Endometrium (tissue), 2 donors: ENCODE measurements around the gene SAMMSON.

ENCODE experiments used
- FAIRE-seq: peaks from 2 replicates; lab custom pipeline; 2012; peaks lifted over from hg19 to GRCh38; lab: Jason Lieb, UNC
- donor health status: control.
- donor health status: control.

The SAMMSON gene

GRCh38 chr3:69999140-70000027, at the start of gene SAMMSON:
TSS of gene SAMMSON (plus strand) at chr3:69999733.
- no peak for FAIRE-seq

DNA sequence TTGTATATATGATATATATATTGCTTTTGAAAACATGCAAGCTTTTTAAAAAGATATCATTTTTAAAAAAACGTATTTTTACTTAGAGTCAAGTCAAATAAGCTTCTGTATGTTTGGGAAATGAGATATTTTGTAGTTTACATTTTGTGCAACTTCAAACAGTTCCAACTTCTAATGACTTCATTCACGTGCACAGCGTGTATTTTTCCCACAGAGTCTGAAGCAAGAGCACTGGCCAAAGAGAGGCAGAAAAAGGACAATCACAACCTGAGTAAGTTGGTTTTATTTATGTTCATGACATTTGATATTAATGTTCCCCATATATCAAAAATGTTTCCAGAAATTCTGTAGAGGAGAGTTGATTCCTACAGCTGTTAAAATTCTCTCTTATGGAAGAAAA, 47.9 kb upstream of the SAMMSON start:
- FAIRE-seq: no peak

- FAIRE-seq: no peak
Observed at GRCh38 chr3:69959581-69959980, 40.0 kb upstream of the SAMMSON start.

DNA sequence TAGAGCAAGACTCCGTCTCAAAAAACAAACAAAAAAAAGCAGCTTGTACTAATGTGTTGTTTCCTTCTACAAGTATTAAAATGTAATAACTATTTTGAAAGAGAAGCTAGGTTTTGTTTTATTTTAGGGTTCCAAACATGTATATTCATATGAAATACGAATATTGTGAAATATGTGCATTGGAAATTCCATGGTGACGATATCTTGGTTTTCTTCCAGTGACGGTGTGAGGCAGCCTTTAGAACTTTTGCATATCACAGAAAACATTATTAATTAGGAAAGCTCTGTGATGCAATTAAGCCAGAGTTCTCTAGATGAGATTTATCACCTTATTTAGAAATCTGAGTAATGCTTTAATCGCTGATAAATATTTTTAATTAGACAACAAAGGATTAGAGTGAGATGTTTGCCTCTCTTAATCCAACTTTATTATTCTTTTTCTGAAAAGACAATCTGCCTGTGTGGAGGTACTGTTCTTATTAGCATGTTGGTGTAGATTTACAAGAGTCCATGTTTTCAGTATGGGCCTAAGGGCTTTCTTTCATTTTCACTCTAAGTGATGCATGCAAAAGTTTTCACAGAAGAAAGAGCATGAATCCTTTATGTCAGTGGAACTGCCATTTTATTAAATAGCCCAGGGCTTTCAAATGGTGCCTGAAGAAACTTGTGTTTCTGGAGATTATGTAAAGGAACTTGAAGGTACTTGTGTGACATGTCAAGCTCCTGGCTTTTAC, 37.7 kb upstream of the SAMMSON start:
- no peak for FAIRE-seq

DNA sequence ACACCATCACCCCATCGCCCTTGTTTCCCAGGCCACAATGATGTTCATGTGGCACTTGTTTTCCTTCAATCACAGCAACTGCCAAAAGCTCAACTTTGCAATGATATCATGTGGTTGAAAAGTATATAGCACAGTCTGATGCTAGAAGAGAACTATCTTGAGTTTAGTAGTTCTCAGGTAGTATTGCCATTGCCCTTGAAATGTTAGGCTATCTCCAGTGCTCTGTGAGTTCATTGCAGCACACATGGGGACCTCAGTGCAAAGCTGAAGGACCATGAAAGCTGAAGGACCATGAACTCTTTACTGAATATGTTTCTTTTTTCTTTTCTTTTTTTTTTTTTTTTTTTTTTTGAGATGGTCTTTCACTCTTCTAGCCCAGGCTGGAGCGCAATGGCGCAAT, 35.9 kb upstream of the SAMMSON start:
- no peak for FAIRE-seq

DNA sequence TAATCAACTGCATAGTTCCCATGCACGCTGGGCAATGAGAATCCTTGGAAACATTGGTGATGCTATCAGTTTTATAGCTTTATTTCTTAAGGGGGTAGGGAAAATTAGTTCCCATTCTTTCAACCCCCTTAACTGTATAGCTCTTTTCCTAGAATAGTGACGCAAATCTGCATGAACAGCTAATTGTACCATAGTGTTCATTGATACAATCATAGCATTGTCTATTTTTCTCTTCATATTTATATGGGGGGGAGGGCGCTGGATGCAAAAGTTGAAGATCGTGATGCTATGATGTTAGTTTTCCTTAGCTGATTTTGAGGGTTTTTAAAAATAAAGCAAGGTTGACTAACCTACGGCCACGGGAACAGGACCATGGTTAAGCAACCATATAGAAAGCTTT, 32.4 kb upstream of the SAMMSON start:
- no peak for FAIRE-seq

GRCh38 chr3:69970827-69971226, 28.7 kb upstream of the SAMMSON start:
- FAIRE-seq: no peak

- FAIRE-seq: no peak
Observed at GRCh38 chr3:69972672-69973071, 26.9 kb upstream of the SAMMSON start.

DNA sequence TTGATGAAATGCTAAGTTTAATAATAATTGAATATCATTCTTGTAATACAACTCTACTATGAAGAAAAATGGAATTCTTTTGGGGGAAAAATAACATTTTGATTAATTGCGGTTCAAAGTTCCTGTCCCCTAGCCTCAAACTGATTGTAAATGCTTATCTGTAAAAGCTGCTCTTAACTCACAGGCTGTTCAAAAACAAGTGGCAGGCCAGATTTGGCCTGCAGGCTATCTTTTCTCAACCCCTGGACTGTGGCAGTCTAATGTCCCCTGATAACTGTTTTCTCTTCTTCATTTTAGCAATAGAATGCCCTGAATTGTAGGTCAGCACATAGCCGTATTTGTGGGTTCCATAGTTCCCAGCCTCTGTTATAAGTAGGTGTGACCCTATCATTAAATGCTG, 23.5 kb upstream of the SAMMSON start:
- FAIRE-seq: no peak

DNA sequence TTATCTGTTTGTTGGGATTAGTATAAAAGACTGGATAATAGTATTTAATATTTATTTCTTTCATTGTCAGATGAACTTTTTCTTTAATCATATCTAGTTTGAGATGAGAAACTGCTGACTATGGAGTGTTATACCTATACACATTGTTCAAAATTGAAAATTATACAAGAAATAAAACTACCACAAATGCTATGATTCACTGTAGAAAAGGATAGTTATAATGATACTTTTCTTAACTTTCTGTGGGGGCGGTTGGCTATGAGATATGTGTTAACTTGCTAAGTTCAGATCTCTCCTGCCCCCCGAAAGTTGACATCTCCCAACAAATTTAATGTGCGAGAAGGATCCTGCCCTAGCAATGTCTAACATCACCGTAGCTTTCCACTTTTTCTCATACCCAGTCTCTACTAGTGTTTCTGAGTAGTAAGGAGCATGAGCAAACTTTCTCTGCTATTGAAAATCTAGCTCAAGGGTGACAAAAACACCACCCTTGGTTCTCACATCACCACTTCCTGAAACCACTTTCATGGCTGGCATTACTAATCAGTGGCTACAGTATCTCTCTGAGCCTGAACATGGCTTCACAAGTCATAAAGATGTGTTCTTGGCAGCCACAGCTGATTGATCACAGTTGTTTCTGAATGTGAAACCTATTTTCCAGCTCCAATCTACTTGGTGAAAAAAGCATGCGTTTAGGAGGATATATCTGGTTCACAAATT, 15.8 kb upstream of the SAMMSON start:
- no peak for FAIRE-seq

- no peak for FAIRE-seq
Observed at GRCh38 chr3:69985266-69985665, 14.3 kb upstream of the SAMMSON start.

- no peak for FAIRE-seq
Observed at GRCh38 chr3:69986419-69986818, 13.1 kb upstream of the SAMMSON start.

GRCh38 chr3:69987833-69988232, 11.7 kb upstream of the SAMMSON start:
- FAIRE-seq: no peak

- no peak for FAIRE-seq
Observed at GRCh38 chr3:69993757-69994156, 5.8 kb upstream of the SAMMSON start.

DNA sequence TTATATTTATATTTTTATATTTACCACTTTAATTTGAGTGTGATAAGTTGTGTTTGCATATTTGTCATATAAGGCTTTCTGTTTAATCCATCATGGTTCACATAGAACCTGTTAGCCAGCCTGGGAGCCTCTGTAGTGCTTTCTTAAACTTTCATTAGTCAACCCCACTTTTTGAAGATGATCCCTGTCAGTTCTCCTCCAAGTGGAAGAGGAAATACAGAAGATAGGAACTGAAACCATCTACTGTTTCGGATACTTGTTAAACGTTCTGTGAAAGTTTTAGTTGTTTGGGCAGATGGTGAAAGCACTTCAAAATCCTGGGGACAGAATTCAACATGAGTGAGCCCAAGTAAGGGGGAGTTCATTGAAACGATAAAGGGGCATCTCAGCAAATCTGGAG, 4.6 kb upstream of the SAMMSON start:
- FAIRE-seq: no peak

GRCh38 chr3:69997631-69998307, 1.8 kb upstream of the SAMMSON start:
- FAIRE-seq: no peak

- no peak for FAIRE-seq
Observed at GRCh38 chr3:69998759-69999139, 784 bp upstream of the SAMMSON start.

GRCh38 chr3:70000028-70000410, 486 bp downstream of the SAMMSON start:
- FAIRE-seq: no peak

- FAIRE-seq: no peak
Observed at GRCh38 chr3:70000563-70001081, 1.1 kb downstream of the SAMMSON start.

- FAIRE-seq: no peak
Observed at GRCh38 chr3:70003119-70003518, 3.6 kb downstream of the SAMMSON start.

DNA sequence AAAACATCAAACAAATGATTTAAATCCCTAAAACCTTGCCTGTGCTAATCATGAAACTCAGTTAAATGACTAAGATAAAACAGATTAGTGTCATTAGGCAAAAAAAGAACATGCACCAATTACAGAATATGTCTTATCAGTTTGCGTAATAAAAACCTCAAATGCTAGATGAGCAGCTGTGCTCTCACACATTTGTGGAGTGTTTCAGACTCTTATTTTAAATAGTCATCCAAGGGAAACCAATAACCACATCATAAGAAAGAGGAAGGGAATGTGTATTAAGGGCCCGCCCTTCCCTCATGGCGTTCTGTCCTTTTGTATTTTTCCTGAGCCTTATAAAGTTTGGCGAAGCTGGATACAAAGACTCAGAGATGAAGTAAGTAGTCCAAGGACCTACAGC, 6.6 kb downstream of the SAMMSON start:
- FAIRE-seq: no peak

DNA sequence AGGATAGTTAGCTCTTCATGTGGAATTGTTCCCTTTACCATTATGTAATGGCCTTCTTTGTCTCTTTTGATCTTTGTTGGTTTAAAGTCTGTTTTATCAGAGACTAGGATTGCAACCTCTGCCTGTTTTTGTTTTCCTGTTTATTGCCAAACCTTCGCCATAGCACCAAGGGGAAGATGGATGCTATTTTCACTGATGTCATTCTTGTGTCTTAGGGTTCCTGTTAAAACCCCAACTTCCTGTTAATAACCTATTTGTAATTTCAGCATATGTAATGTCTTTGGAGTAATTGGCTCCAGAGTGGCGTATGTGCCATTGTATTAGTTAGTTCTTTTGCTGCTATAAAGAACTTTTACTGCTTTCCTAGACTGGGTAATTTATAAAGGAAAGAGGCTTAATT, 10.8 kb downstream of the SAMMSON start:
- no peak for FAIRE-seq
